ENCODE measurements around the gene CFAP45. TPM values are rescaled to one million over a fixed set of nuclear protein-coding genes. Genes with fewer than 3 reads are reported as not detected.

CFAP45 gene
- total RNA-seq, 4 donors from 2014 or later: 0.48 to 0.95 TPM; not detected in 2

GRCh38 chr1:159857889-159858288 lies 42.1 kb downstream of the CFAP45 start:
- WGBS, 2 donors: 91% methylated on average over 5 of the region's 6 CpGs; no CpG with 5 or more reads in 1 of the 2 donors
- no peaks in the 10 kb centered on the region for H3K36me3 ChIP-seq
- TF ChIP-seq POLR2A (IDR thresholded peaks at IDR 0.05): no peak
- TF ChIP-seq CTCF (IDR thresholded peaks at IDR 0.05): no peak
- peak overlapping the region in 1 of 4 donors; percentile 89 for H3K27ac ChIP-seq
- H3K9me3 ChIP-seq: no peaks in the 10 kb centered on the region
- intact Hi-C loops (cut with DNase I): no loop called here
- H3K27me3 ChIP-seq: no peaks in the 10 kb centered on the region
- H3K4me3 ChIP-seq: no peak overlapping the region
- no peak for DNase-seq
- peaks cover 14 to 73% (median 29%) of the 10 kb centered on the region in 3 donors for H3K4me1 ChIP-seq

- Histone ChIP-seq H3K27me3 (no peaks in the 10 kb centered on the region), H3K4me1 (peaks cover 14 to 67% (median 29%) of the 10 kb centered on the region in 3 donors), H3K27ac (peak overlapping the region in 2 of 4 donors; percentile 26 to 98), H3K36me3 (no peaks in the 10 kb centered on the region), H3K9me3 (no peaks in the 10 kb centered on the region), H3K4me3 (no peak overlapping the region)
- intact Hi-C loops (cut with DNase I): no loop called here
- DNase-seq: no peak
- 94 to 100% methylated on average over 1 of the region's 1 CpG for WGBS, 2 donors
- TF ChIP-seq POLR2A (IDR thresholded peaks at IDR 0.05) (no peak), CTCF (IDR thresholded peaks at IDR 0.05) (no peak)
Measured at GRCh38 chr1:159856576-159856975, 43.4 kb downstream of the CFAP45 start.

GRCh38 chr1:159855709-159856108 lies 44.3 kb downstream of the CFAP45 start:
- intact Hi-C loops (cut with DNase I): no loop called here
- no peak for TF ChIP-seq POLR2A (IDR thresholded peaks at IDR 0.05)
- no peak for TF ChIP-seq CTCF (IDR thresholded peaks at IDR 0.05)
- Histone ChIP-seq H3K27ac (peak overlapping the region in 3 of 4 donors; percentile 37 to 98 (median 95)), H3K4me3 (peak overlapping the region in 1 of 4 donors; percentile 83), H3K27me3 (no peaks in the 10 kb centered on the region), H3K4me1 (peaks cover 13 to 58% (median 28%) of the 10 kb centered on the region in 3 donors), H3K36me3 (no peaks in the 10 kb centered on the region), H3K9me3 (no peaks in the 10 kb centered on the region)
- DNase-seq: no peak
- WGBS, 2 donors: 83 to 87% methylated on average over 5 to 15 of the region's 34 CpGs

GRCh38 chr1:159854693-159855192 lies 45.2 kb downstream of the CFAP45 start:
- intact Hi-C loops (cut with DNase I): no loop called here
- H3K4me3 ChIP-seq: peak overlapping the region; percentile 66 to 83 (median 73)
- no peaks in the 10 kb centered on the region for H3K36me3 ChIP-seq
- H3K27me3 ChIP-seq: no peaks in the 10 kb centered on the region
- no peaks in the 10 kb centered on the region for H3K9me3 ChIP-seq
- H3K4me1 ChIP-seq: peaks cover 9 to 58% (median 25%) of the 10 kb centered on the region in 3 donors
- peak; percentile 35 for DNase-seq
- peak overlapping the region; percentile 95 to 98 (median 98) for H3K27ac ChIP-seq
- TF ChIP-seq POLR2A (IDR thresholded peaks at IDR 0.05) (peak in 3 of 4 donors; percentile 57 to 87 (median 82)), CTCF (IDR thresholded peaks at IDR 0.05) (peak in 3 of 6 experiments; percentile 27 to 32 (median 30))
- 0% methylated on average over 6 to 19 of the region's 59 CpGs for WGBS, 2 donors

GRCh38 chr1:159854116-159854692 lies 45.8 kb downstream of the CFAP45 start:
- intact Hi-C loops (cut with DNase I): no loop called here
- Histone ChIP-seq H3K4me1 (peaks cover 11 to 58% (median 21%) of the 10 kb centered on the region in 3 donors), H3K4me3 (peak overlapping the region; percentile 66 to 83 (median 73)), H3K9me3 (no peaks in the 10 kb centered on the region), H3K36me3 (no peaks in the 10 kb centered on the region), H3K27me3 (no peaks in the 10 kb centered on the region), H3K27ac (peak overlapping the region; percentile 95 to 98 (median 98))
- DNase-seq: no peak
- WGBS, 2 donors: 0 to 2% methylated on average over 11 to 12 of the region's 31 CpGs
- TF ChIP-seq CTCF (IDR thresholded peaks at IDR 0.05) (no peak), POLR2A (IDR thresholded peaks at IDR 0.05) (no peak)
